GM21447 (cell line): ENCODE data around the gene OR12D1.
"Not testable (repeated sequence)": the region's sequence is repeated elsewhere in the genome, so short reads cannot be mapped to it uniquely, and the experiment has no call there.

ENCODE experiments used
- ATAC-seq: cut with Tn5 transposase; IDR thresholded peaks from one replicate; pipeline ENCODE4 v1.9.1; 2021; ENCODE audit not compliant: unreplicated experiment

The OR12D1 gene

GRCh38 chr6:29414588-29414987, at the start of gene OR12D1:
Gene OR12D1, plus strand, starts transcription at chr6:29414928.
- no peak for ATAC-seq

- ATAC-seq: no peak
Observed at GRCh38 chr6:29368765-29369164, 46.0 kb upstream of the OR12D1 start, which contains the start of gene OR5V1. Gene OR5V1, minus strand, starts transcription at chr6:29368865. Its CDS starts 12,670 bp downstream, at chr6:29356195.

- ATAC-seq: no peak
Observed at GRCh38 chr6:29375191-29375590, 39.5 kb upstream of the OR12D1 start, which contains the start of gene OR12D3. Gene OR12D3, minus strand, starts transcription at chr6:29375291. Its CDS starts 4 bp downstream, at chr6:29375287.

GRCh38 chr6:29376003-29376402, 38.7 kb upstream of the OR12D1 start:
- ATAC-seq: no peak

DNA sequence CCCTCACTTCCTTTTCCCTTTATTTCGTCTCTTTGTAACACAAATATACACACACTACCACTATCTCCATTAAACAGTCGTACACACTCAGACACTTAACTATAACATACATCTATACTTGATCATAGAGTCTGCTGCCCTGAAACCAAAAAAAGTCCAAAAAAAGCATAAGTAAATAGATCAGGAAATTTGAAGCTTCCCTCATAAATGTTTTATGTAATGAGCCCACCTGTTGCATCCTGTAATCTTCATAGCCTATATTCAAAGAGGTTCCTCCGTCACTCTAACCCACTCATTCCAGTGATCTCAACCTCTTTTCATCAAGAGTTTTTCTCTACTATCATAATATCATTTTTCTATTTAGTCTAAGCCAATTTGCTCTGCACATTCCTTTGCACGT, 26.2 kb upstream of the OR12D1 start:
- no peak for ATAC-seq

DNA sequence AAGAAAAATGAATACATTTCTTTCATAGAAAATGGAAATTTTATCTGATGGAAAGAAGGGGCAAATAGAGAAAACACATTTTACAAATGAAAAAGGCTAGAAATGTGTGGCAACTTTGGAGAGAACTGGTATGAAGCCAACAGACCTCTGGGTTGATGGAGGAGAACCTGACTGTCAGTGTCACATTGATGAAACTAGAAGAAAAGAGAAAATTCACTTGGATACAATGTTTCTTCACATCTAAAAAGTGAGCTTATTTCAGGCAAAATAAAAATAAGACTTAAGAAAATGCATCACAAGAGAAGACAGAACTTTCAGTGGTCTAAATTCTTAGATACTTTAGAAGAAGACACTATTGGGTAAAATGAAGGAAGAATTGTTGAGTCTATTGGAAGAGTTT, 19.4 kb upstream of the OR12D1 start, which contains the start of gene OR12D2:
Gene OR12D2 (plus strand): TSS at position 301 of the 400 bp plus-strand sequence. CDS start 1,069 bp downstream, outside the sequence.
- ATAC-seq: no peak

DNA sequence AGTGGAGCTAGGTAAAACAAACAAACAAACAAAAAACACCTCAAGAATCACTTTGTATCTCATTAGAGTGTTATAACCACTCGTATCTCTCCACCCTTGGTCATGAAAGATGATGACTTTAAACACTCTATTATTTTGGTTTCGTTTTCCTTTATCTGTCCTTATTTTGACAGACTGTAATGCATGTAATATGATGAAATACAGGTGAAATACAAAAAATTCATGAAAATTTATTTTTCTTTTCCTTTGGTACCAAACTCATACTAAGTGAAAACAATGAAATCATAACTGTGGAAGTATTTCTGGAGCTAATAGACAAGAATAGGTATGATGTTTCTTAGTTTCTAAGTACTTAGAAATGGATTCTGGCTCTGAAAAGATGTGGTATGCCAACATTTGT, 15.2 kb upstream of the OR12D1 start:
- ATAC-seq: no peak

- ATAC-seq: no peak
Observed at GRCh38 chr6:29403801-29404200, 10.9 kb upstream of the OR12D1 start.

- no peak for ATAC-seq
Observed at GRCh38 chr6:29419516-29419915, 4.8 kb downstream of the OR12D1 start.

DNA sequence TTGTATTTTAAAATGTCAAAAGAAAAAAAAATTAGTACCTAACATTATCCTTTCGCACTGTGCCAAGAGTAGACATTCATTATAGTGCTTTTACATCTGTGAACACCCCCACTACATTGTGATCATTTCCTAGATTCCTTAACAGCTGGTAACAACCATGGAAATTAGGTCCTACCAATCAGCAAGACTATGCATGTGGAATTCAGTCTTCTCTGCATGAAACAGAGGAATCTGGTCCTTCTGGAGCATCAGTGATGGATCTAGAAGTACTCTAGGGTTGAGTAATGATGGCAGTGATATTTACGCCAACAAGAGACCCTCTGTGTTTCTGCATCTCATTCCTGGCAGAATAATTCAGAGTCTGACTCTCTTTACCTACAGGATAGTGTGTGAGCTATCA, 9.4 kb downstream of the OR12D1 start:
- no peak for ATAC-seq

- ATAC-seq: no peak
Observed at GRCh38 chr6:29424575-29424974, 9.8 kb downstream of the OR12D1 start.

- no peak for ATAC-seq
Observed at GRCh38 chr6:29425075-29425474, 10.3 kb downstream of the OR12D1 start.

DNA sequence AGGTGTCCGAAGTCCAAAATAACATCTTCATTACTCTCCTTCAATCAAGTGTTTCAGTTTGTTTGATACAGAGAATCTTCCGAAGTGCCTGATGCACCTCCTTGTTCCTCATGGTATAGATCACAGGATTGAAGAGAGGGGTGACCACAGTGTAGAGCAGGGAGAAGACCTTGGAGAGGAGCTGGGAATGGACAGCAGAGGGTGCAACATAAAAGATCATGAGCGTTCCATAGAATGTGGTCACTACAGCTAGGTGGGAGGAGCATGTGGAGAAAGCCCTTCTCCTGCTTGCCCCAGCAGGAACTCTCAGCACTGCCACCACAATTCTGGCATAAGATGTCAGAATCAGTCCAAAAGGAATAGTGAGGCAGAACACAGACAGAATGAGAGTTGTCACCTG, 11.9 kb downstream of the OR12D1 start:
- no peak for ATAC-seq

DNA sequence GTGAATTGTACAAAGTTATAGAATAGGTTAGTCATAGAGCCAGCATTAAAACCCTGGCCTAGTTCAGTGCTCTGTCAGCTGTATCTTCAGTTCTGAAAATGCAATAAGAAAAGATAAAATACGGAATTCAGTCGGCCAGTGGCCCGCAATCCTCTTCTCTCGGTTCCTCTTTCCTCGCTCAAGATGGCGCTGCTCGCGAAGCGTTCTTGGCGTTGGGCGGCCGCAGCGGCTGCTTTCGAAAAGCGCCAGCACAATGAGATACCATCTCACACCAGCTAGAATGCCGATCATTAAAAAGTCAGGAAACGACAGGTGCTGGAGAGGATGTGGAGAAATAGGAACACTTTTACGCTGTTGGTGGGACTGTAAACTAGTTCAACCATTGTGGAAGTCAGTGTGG, 22.0 kb downstream of the OR12D1 start:
- not testable (repeated sequence) for ATAC-seq

GRCh38 chr6:29439006-29439405, 24.3 kb downstream of the OR12D1 start, which contains the start of gene OR10C1:
Gene OR10C1, plus strand, starts transcription at chr6:29439306. Its CDS starts 710 bp downstream, at chr6:29440016.
- no peak for ATAC-seq

GRCh38 chr6:29442719-29443118, 28.0 kb downstream of the OR12D1 start:
- no peak for ATAC-seq

DNA sequence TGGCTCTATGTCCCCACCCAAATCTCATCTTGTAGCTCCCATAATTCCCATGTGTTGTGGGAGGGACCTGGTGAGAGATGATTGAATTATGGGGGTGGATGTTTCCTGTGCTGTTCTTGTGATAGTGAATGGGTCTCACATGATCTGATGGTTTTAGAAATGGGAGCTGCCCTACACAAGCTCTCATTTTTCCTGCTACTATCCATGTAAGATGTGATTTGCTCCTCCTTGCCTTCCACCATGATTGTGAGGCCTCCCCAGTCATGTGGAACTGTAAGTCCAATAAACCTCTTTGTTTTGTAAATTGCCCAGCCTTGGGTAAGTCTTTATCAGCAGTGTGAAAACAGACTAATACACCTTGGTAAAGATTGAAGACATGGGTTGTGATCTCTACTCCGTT, 29.3 kb downstream of the OR12D1 start:
- not testable (repeated sequence) for ATAC-seq

DNA sequence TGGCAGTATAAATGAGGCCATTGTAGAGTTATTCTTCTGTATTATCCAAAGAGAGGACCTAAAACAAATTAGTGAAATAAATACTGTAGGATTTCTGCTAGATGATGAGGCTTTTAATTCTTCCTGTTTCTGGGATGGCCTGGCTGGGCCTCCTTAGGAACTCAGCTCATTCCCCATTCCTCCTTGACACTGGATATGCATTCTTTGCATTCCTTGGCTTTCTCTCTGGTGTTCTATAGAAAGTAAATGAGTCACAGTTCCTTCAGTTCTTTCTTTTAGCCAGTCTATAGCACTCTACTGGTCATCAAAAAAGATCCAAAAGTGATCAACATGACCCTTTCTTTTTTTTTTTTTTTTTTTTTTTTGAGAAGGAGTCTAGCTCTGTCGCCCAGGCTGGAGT, 32.9 kb downstream of the OR12D1 start:
- ATAC-seq: no peak

GRCh38 chr6:29451471-29452193, 36.9 kb downstream of the OR12D1 start:
- no peak for ATAC-seq

DNA sequence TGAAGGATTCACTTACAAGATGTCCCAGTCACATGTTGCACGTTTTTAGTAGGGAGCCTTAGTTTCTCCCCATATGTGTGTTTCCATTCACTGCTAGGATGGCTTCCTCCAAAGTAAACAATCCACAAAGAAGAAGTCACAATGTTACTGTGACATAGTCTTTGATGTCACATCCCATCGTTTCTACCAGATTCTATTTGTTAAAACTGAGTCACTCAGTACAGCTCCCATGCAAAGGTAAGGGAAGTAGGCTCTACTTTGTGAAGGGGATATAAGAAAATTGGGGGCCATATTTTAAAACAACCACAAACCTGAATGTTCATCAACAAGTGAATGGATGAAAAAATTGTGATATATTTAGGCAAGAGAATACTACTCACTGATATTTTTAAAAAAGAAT, 42.2 kb downstream of the OR12D1 start, which contains the start of the genes OR11A1 and OR2H1:
Gene OR11A1 (minus strand): TSS at position 101 of the 400 bp plus-strand sequence. CDS start 29,430 bp downstream, outside the sequence.
Gene OR2H1 (plus strand): TSS at position 185 of the 400 bp plus-strand sequence. CDS start 4,615 bp downstream, outside the sequence.
- no peak for ATAC-seq

GRCh38 chr6:29461021-29461814, 46.5 kb downstream of the OR12D1 start:
- ATAC-seq: no peak

DNA sequence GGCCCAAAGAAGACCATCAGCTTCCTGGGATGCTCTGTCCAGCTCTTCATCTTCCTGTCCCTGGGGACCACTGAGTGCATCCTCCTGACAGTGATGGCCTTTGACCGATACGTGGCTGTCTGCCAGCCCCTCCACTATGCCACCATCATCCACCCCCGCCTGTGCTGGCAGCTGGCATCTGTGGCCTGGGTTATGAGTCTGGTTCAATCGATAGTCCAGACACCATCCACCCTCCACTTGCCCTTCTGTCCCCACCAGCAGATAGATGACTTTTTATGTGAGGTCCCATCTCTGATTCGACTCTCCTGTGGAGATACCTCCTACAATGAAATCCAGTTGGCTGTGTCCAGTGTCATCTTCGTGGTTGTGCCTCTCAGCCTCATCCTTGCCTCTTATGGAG, 47.3 kb downstream of the OR12D1 start:
- ATAC-seq: no peak
